SK-N-SH (cell line): ENCODE data around the gene ISLR.

ENCODE experiments used
- CTCF ChIP-seq: fragments of 200-600 bp; sonication (generic); IDR thresholded peaks from 2 replicates; pipeline ENCODE4 v1.6.1; 2017; ENCODE audit warnings: antibody characterized with exemption, mild to moderate bottlenecking, moderate library complexity
- SMC3 ChIP-seq: IDR thresholded peaks from 2 replicates; pipeline ENCODE4 v1.6.1; 2012; ENCODE audit warnings: low read depth, low read length, improper control_type of control experiment

- TF ChIP-seq CTCF (no peak), SMC3 (no peak)
These were observed 49.0 kb downstream of the ISLR start for GRCh38 chr15:74222240-74223119.
